ENCODE data around the gene CPAMD8. TPM values are rescaled to one million over a fixed set of nuclear protein-coding genes. Genes with fewer than 3 reads are reported as not detected.

CPAMD8 gene
- total and polyA plus RNA-seq, 9 of the 15 experiments (the other 6 are each of a cell fraction or from before 2014, with no cell fraction given) = 0.20 to 2.1 (median 1.3) TPM

DNA sequence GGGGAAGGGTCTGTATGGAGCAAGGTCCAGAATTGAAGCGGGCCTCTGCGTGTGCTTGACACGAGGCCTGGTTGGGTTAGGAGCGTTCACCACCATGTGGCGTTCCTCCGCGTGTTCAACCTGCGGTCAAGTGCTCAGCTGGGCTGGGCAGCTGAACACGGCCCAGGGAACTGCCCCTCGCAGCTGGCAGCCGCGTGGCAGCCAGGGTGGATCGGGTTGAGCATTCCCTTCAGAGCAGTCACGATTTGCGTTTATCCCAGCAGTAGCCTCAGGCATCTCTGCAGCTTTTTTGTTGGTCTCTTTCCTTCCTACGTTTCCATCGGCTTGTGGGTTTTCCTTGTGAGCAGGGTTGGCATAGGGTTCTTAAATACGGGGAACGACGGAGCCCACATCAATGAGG is 166.5 kb downstream of the CPAMD8 start:
- 87% methylated on average over 20 of the region's 20 CpGs for WGBS (ENCODE audit: insufficient coverage, low coverage, missing lambda C conversion rate)
- peaks cover 0 to 4% of the 10 kb centered on the region in 2 experiments; a peak in 1 of 5 replicates for H3K4me1 ChIP-seq (replicated peaks in 1 of 2; ENCODE audit: control insufficient read depth in 2 of 2, insufficient read depth in 2 of 2, low read length in 2 of 2)
- FAIRE-seq (no peak), ATAC-seq (no peak), DNase-seq (ENCODE audit: extremely low read depth in 1 of 4, low spot score in 3 of 4) (no peak)
- BruUV-seq (replicated peaks) = no TSS peak
- in situ Hi-C loops (cut with MboI) = no loop called here
- intact Hi-C loops (cut with micrococcal nuclease) = no loop called here
- no peaks in the 10 kb centered on the region for H3K27me3 ChIP-seq (ENCODE audit: control insufficient read depth in 2 of 2, insufficient read depth in 2 of 2, low read length in 2 of 2)
- H3K9me3 ChIP-seq (replicated peaks; ENCODE audit: control insufficient read depth, insufficient read depth, low read depth, low read length) = no peaks in the 10 kb centered on the region
- H4K20me1 ChIP-seq (replicated peaks; ENCODE audit: control insufficient read depth, insufficient read depth, low read length) = no peaks in the 10 kb centered on the region
- no peak overlapping the region for H3K4me3 ChIP-seq
- POLR2A ChIA-PET = interaction anchor here (1.3 kb wide), 1 partner anchor 10 kb away, joined by 5 read pairs; no protein-coding TSS in a partner anchor
- peak overlapping the region in 1 of 2 experiments; percentile 62; a peak in 1 of 4 replicates for H3K9ac ChIP-seq (ENCODE audit: insufficient read depth in 1 of 2, low read depth in 2 of 2, low read length in 2 of 2)
- H2AFZ ChIP-seq (ENCODE audit: low read depth, low read length) = no peak overlapping the region
- no peak overlapping the region for H3K27ac ChIP-seq (ENCODE audit: extremely low read depth, low read depth, low read length)
- peaks cover 32% of the 10 kb centered on the region for H3K36me3 ChIP-seq (ENCODE audit: control insufficient read depth, insufficient read depth, low read length)
- CTCF ChIA-PET (ENCODE audit: low intra/inter-chr PET ratio) = no interaction called here
- no peak for TF ChIP-seq BRD9 (IDR thresholded peaks at IDR 0.05; ENCODE audit: low read depth, partially characterized antibody)
- TF ChIP-seq HMGXB4 (CRISPR knock-in tag; IDR thresholded peaks at IDR 0.05) = no peak
- TF ChIP-seq SRSF1 (IDR thresholded peaks at IDR 0.05; ENCODE audit: low read depth, low read length) = no peak
- no peak for TF ChIP-seq ZBED1 (IDR thresholded peaks at IDR 0.05)
- TF ChIP-seq RBM25 (IDR thresholded peaks at IDR 0.05; ENCODE audit: low read depth, low read length, severe bottlenecking) = no peak
- no peak for TF ChIP-seq ZNF785 (CRISPR knock-in tag; IDR thresholded peaks at IDR 0.05)
- no peak for TF ChIP-seq ZNF76 (CRISPR knock-in tag; IDR thresholded peaks at IDR 0.05; ENCODE audit: borderline replicate concordance)
- no peak for TF ChIP-seq NFRKB (IDR thresholded peaks at IDR 0.05; ENCODE audit: low read depth)
- no peak for TF ChIP-seq MCM3 (IDR thresholded peaks at IDR 0.05)
- TF ChIP-seq U2AF2 (optimal IDR thresholded peaks at IDR 0.05; ENCODE audit: low read depth, low read length) = no peak
- TF ChIP-seq, protein P1, sequence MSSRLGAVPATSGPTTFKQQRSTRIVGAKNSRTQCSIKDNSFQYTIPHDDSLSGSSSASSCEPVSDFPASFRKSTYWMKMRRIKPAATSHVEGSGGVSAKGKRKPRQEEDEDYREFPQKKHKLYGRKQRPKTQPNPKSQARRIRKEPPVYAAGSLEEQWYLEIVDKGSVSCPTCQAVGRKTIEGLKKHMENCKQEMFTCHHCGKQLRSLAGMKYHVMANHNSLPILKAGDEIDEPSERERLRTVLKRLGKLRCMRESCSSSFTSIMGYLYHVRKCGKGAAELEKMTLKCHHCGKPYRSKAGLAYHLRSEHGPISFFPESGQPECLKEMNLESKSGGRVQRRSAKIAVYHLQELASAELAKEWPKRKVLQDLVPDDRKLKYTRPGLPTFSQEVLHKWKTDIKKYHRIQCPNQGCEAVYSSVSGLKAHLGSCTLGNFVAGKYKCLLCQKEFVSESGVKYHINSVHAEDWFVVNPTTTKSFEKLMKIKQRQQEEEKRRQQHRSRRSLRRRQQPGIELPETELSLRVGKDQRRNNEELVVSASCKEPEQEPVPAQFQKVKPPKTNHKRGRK (tag; IDR thresholded peaks at IDR 0.05) = no peak
- no peak for TF ChIP-seq RBM39 (optimal IDR thresholded peaks at IDR 0.05; ENCODE audit: low read depth, low read length)
- TF ChIP-seq ATF1 (CRISPR knock-in tag; IDR thresholded peaks at IDR 0.05) = no peak
- TF ChIP-seq ATF1 (tag; IDR thresholded peaks at IDR 0.05) = no peak
- TF ChIP-seq CBFA2T3 (IDR thresholded peaks at IDR 0.05) = no peak
- no peak for TF ChIP-seq RFX5 (IDR thresholded peaks at IDR 0.05; ENCODE audit: low read depth, low read length)
- no peak for TF ChIP-seq FOXK2 (conservative IDR thresholded peaks at IDR 0.05 in 1 of 2, IDR thresholded peaks at IDR 0.05 in 1 of 2; ENCODE audit: low read depth in 2 of 2)
- TF ChIP-seq, protein P2, sequence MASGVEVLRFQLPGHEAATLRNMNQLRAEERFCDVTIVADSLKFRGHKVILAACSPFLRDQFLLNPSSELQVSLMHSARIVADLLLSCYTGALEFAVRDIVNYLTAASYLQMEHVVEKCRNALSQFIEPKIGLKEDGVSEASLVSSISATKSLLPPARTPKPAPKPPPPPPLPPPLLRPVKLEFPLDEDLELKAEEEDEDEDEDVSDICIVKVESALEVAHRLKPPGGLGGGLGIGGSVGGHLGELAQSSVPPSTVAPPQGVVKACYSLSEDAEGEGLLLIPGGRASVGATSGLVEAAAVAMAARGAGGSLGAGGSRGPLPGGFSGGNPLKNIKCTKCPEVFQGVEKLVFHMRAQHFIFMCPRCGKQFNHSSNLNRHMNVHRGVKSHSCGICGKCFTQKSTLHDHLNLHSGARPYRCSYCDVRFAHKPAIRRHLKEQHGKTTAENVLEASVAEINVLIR (CRISPR knock-in tag; IDR thresholded peaks at IDR 0.05) = no peak
- no peak for TF ChIP-seq WHSC1 (IDR thresholded peaks at IDR 0.05; ENCODE audit: low read length)
- no peak for TF ChIP-seq FOXA3 (CRISPR knock-in tag; conservative IDR thresholded peaks at IDR 0.05 in 1 of 2, IDR thresholded peaks at IDR 0.05 in 1 of 2)
- TF ChIP-seq E2F1 (CRISPR knock-in tag; IDR thresholded peaks at IDR 0.05) = no peak
- H3K79me2 ChIP-seq (ENCODE audit: control insufficient read depth, insufficient read depth, low read length) = no peaks in the 10 kb centered on the region
- no peak overlapping the region for H3K4me2 ChIP-seq (ENCODE audit: insufficient read depth, low read length)
- peaks cover 2% of the 10 kb centered on the region for H3K9me1 ChIP-seq (ENCODE audit: control insufficient read depth, insufficient read depth, low read length)
